H9 (cell line): Measurements from ENCODE around the gene LIN54. TPM values are rescaled to one million over a fixed set of nuclear protein-coding genes. Genes with fewer than 3 reads are reported as not detected.

Source experiments
- DNase-seq: peaks from one replicate; pipeline ENCODE4 v3.0.0-alpha.2; 2017
- H2AFZ ChIP-seq: one replicate; pipeline ENCODE4 v1.6.1; 2013; ENCODE audit warnings: mild to moderate bottlenecking, low read length, control low read depth, moderate library complexity
- H2AK5ac ChIP-seq: 2 replicates; pipeline ENCODE4 v1.6.1; 2013; ENCODE audit warnings: low read length, control low read depth, mixed read lengths; ENCODE audit not compliant: insufficient read length
- H2BK120ac ChIP-seq: one replicate; pipeline ENCODE4 v1.6.1; 2013; ENCODE audit warnings: low read depth, mild to moderate bottlenecking, low read length, control low read depth, inconsistent platforms; ENCODE audit not compliant: poor library complexity, severe bottlenecking
- H2BK12ac ChIP-seq: 2 replicates; pipeline ENCODE4 v1.6.1; 2013; ENCODE audit warnings: low read length, control low read depth, mixed read lengths, low read depth; ENCODE audit not compliant: insufficient read length
- H2BK15ac ChIP-seq: 2 replicates; pipeline ENCODE4 v1.6.1; 2013; ENCODE audit warnings: low read depth, low read length, control low read depth
- H2BK20ac ChIP-seq: one replicate; pipeline ENCODE4 v1.6.1; 2013; ENCODE audit warnings: low read depth, mild to moderate bottlenecking, low read length, control low read depth, inconsistent platforms; ENCODE audit not compliant: poor library complexity, severe bottlenecking
- H2BK5ac ChIP-seq: 2 replicates; pipeline ENCODE4 v1.6.1; 2013; ENCODE audit warnings: low read length, control low read depth, mixed read lengths; ENCODE audit not compliant: insufficient read length
- H3K14ac ChIP-seq: 2 replicates; pipeline ENCODE4 v1.6.1; 2013; ENCODE audit warnings: low read length, control low read depth; ENCODE audit not compliant: insufficient read depth
- H3K18ac ChIP-seq: 2 replicates; pipeline ENCODE4 v1.6.1; 2013; ENCODE audit warnings: low read depth, mild to moderate bottlenecking, mixed read lengths, low read length, control low read depth; ENCODE audit not compliant: insufficient read length
- H3K23ac ChIP-seq: 2 replicates; pipeline ENCODE4 v1.6.1; 2013; ENCODE audit warnings: low read length, control low read depth, mixed read lengths, low read depth; ENCODE audit not compliant: insufficient read length
- H3K23me2 ChIP-seq: 2 replicates; pipeline ENCODE4 v1.6.1; 2013; ENCODE audit warnings: low read depth, mild to moderate bottlenecking, mixed read lengths, low read length, control low read depth; ENCODE audit not compliant: insufficient read length, poor library complexity, severe bottlenecking
- H3K27ac ChIP-seq: 2 replicates; pipeline ENCODE4 v1.5.1; 2013; ENCODE audit warnings: low read length, control low read depth, mixed read lengths, low read depth; ENCODE audit not compliant: insufficient read length
- H3K27me3 ChIP-seq: 2 replicates; pipeline ENCODE4 v1.6.1; 2013; ENCODE audit warnings: low read length, control low read depth, inconsistent platforms; ENCODE audit not compliant: insufficient read depth
- H3K4ac ChIP-seq: 2 replicates; pipeline ENCODE4 v1.6.1; 2013; ENCODE audit warnings: low read depth, mild to moderate bottlenecking, control low read depth, inconsistent platforms, low read length, moderate library complexity
- H3K4me1 ChIP-seq: 2 replicates; pipeline ENCODE4 v1.6.1; 2013; ENCODE audit warnings: low read length, control low read depth, inconsistent platforms; ENCODE audit not compliant: insufficient read depth
- H3K4me2 ChIP-seq: 2 replicates; pipeline ENCODE4 v1.6.1; 2013; ENCODE audit warnings: low read length, control low read depth, mixed read lengths; ENCODE audit not compliant: insufficient read length, insufficient read depth
- H3K56ac ChIP-seq: 2 replicates; pipeline ENCODE4 v1.6.1; 2013; ENCODE audit warnings: low read depth, mild to moderate bottlenecking, mixed read lengths, low read length, control low read depth; ENCODE audit not compliant: insufficient read length
- H3K79me1 ChIP-seq: 2 replicates; pipeline ENCODE4 v1.6.1; 2013; ENCODE audit warnings: low read depth, mild to moderate bottlenecking, moderate library complexity, low read length, control low read depth, inconsistent platforms; ENCODE audit not compliant: insufficient read depth, poor library complexity, severe bottlenecking
- H3K79me2 ChIP-seq: 2 replicates; pipeline ENCODE4 v1.6.1; 2013; ENCODE audit warnings: low read length, control low read depth, inconsistent platforms; ENCODE audit not compliant: insufficient read depth
- H3K9ac ChIP-seq: 2 replicates; pipeline ENCODE4 v1.6.1; 2013; ENCODE audit warnings: low read length, control low read depth, mixed read lengths; ENCODE audit not compliant: insufficient read length; ENCODE audit errors: extremely low read depth
- H3K9me3 ChIP-seq: one replicate; pipeline ENCODE4 v1.6.1; 2013; ENCODE audit warnings: low read depth, low read length, inconsistent platforms; ENCODE audit not compliant: control insufficient read depth
- H3T11ph ChIP-seq: one replicate; pipeline ENCODE4 v1.6.1; 2013; ENCODE audit warnings: mild to moderate bottlenecking, low read length, control low read depth, inconsistent platforms
- H4K20me1 ChIP-seq: one replicate; pipeline ENCODE4 v1.6.1; 2013; ENCODE audit not compliant: control insufficient read depth, insufficient read length, insufficient read depth
- H4K5ac ChIP-seq: 2 replicates; pipeline ENCODE4 v1.6.1; 2013; ENCODE audit warnings: low read depth, mild to moderate bottlenecking, mixed read lengths, low read length, control low read depth; ENCODE audit not compliant: insufficient read length
- H4K8ac ChIP-seq: replicated peaks from 2 replicates; pipeline ENCODE4 v1.6.1; 2013; ENCODE audit warnings: low read length, control low read depth, mixed read lengths, low read depth; ENCODE audit not compliant: insufficient read length
- H4K91ac ChIP-seq: 2 replicates; pipeline ENCODE4 v1.6.1; 2013; ENCODE audit warnings: low read depth, mild to moderate bottlenecking, moderate library complexity, mixed read lengths, low read length, control low read depth; ENCODE audit not compliant: insufficient read length
- H3K27ac Mint-ChIP-seq, 3 experiments: 2 replicates in 2 of 3; 3 replicates in 1 of 3; pipeline ENCODE4 v1.8.0; 2020 to 2021; ENCODE audit warnings: mixed read lengths in 3 of 3, mild to moderate bottlenecking in 1 of 3, moderate library complexity in 1 of 3
- H3K27me3 Mint-ChIP-seq: 2 replicates; pipeline ENCODE4 v1.8.0; 2021; ENCODE audit warnings: low read depth, mild to moderate bottlenecking, moderate library complexity, mixed read lengths
- H3K36me3 Mint-ChIP-seq, 3 experiments: 2 replicates in 2 of 3; 3 replicates in 1 of 3; pipeline ENCODE4 v1.8.0; 2020 to 2021; ENCODE audit warnings: low read depth in 3 of 3, mixed read lengths in 3 of 3; ENCODE audit not compliant: insufficient read depth in 1 of 3
- H3K4me1 Mint-ChIP-seq, 2 experiments: 2 replicates each; pipeline ENCODE4 v1.8.0; 2020; ENCODE audit warnings: mixed read lengths in 2 of 2
- H3K4me3 Mint-ChIP-seq, 2 experiments: 2 replicates in 1 of 2; 3 replicates in 1 of 2; pipeline ENCODE4 v1.8.0; 2020 to 2021; ENCODE audit warnings: mild to moderate bottlenecking in 2 of 2, mixed read lengths in 2 of 2, moderate library complexity in 1 of 2
- H3K9me3 Mint-ChIP-seq, 2 experiments: 2 replicates in 1 of 2; 3 replicates in 1 of 2; pipeline ENCODE4 v1.8.0; 2020; ENCODE audit warnings: mild to moderate bottlenecking in 2 of 2, mixed read lengths in 2 of 2, moderate library complexity in 1 of 2
- CTCF ChIP-seq: fragments of 200-600 bp; sonication (generic); conservative IDR thresholded peaks from 3 replicates; pipeline ENCODE4 v1.8.0; 2021; ENCODE audit warnings: antibody characterized with exemption, mild to moderate bottlenecking
- WGBS: extraction: QIAGEN DNeasy Blood & Tissue Kit; methylation state at CpG from one replicate; pipeline ENCODE4 v1.1.7; 2013; ENCODE audit warnings: missing lambda C conversion rate, low lambda C conversion rate, mixed read lengths; ENCODE audit not compliant: insufficient read length; ENCODE audit errors: extremely low coverage; 5-methylcytosine and 5-hydroxymethylcytosine counted together
- total RNA-seq: library from RNA; stranded (reverse); gene quantifications from 2 replicates; pipeline ENCODE4 v1.2.1, GENCODE V29; 2021

The LIN54 gene
- total RNA-seq, 1 experiment from 2014 or later = 16.3 TPM

- Mint-ChIP-seq H3K4me3 (no peak overlapping the region), H3K9me3 (peaks cover 13 to 14% of the 10 kb centered on the region in 2 experiments), H3K27me3 (peaks cover 4% of the 10 kb centered on the region), H3K4me1 (no peaks in the 10 kb centered on the region), H3K36me3 (peaks cover 0 to 3% (median 0%) of the 10 kb centered on the region in 3 experiments; a peak in 3 of 7 replicates), H3K27ac (no peak overlapping the region)
- H2BK120ac ChIP-seq = no peak overlapping the region
- no peaks in the 10 kb centered on the region for H3K9me3 ChIP-seq
- no peaks in the 10 kb centered on the region for H3K79me1 ChIP-seq
- H3K4me1 ChIP-seq = no peaks in the 10 kb centered on the region
- no CpG with 5 or more reads among the region's 3 CpGs for WGBS
- H2AK5ac ChIP-seq = no peak overlapping the region
- H2BK20ac ChIP-seq = no peak overlapping the region
- H3K4me2 ChIP-seq = no peak overlapping the region
- no peak overlapping the region for H2BK5ac ChIP-seq
- H3K27ac ChIP-seq = no peak overlapping the region
- no peak overlapping the region for H2BK12ac ChIP-seq
- no peaks in the 10 kb centered on the region for H3K79me2 ChIP-seq
- H4K91ac ChIP-seq = no peak overlapping the region
- H4K8ac ChIP-seq = no peak overlapping the region
- no peaks in the 10 kb centered on the region for H4K20me1 ChIP-seq
- DNase-seq = no peak
- H3K27me3 ChIP-seq = no peaks in the 10 kb centered on the region
- H3K4ac ChIP-seq = no peak overlapping the region
- no peak overlapping the region for H3K9ac ChIP-seq
- no peak overlapping the region for H2BK15ac ChIP-seq
- no peak overlapping the region for H3T11ph ChIP-seq
- no peak overlapping the region for H4K5ac ChIP-seq
- no peak overlapping the region for H3K23ac ChIP-seq
- H3K56ac ChIP-seq = no peak overlapping the region
- H3K23me2 ChIP-seq = no peaks in the 10 kb centered on the region
- no peak overlapping the region for H3K14ac ChIP-seq
- TF ChIP-seq CTCF = no peak
- no peak overlapping the region for H2AFZ ChIP-seq
- no peak overlapping the region for H3K18ac ChIP-seq
These were observed 9.3 kb upstream of the LIN54 start for GRCh38 chr4:83019794-83020494.
